Measurements from ENCODE around the gene ALDH16A1.
"Not testable (repeated sequence)": the region's sequence is repeated elsewhere in the genome, so short reads cannot be mapped to it uniquely, and the experiment has no call there.

ALDH16A1 gene

DNA sequence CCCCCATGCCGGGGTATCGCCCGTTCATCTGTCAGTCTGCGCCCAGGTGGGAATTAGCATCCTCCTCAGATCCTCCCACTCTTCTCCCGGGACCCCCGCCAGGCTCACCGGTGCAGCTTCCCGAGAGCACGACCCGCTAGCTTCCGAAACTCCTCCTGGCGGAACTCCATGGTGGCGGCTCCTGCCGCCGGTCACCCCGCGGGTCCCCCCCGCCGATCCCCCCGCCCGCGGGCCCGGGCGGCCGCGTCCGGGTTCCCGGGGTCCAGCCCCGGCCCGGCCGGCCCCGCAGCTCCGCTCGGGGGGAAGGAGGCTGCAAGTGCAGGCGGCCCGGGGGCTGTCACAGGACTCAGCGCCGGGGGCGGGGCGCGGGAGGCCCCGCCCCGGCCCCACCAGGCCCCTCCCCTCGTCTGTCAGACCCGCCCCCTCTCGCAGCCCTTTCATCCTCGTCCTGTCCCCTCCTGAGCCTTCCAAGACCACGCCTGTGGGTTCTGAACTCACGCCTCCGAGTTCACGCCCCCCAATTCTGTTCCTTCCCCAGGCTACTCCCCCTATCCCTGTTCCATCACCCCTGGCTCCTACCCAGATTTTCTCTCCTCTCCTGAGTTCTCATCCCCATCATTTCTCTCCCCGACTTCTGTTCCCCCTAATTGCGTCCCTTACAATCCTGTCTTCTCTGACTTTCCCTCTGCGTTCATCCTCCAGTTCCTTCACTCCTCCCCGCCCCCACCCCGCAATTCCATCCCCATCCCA is 11.6 kb upstream of the ALDH16A1 start, which contains the start of gene SLC17A7:
SLC17A7 (minus strand) TSS at position 318 of the 750 bp plus-strand sequence; CDS start at position 170, 148 bp downstream.
- no peak for DNase-seq (ENCODE audit: low spot score)

GRCh38 chr19:49441960-49442350 is 11.1 kb upstream of the ALDH16A1 start:
- DNase-seq (ENCODE audit: low spot score): no peak

GRCh38 chr19:49442354-49442753 is 10.7 kb upstream of the ALDH16A1 start:
- DNase-seq (ENCODE audit: low spot score): no peak

DNA sequence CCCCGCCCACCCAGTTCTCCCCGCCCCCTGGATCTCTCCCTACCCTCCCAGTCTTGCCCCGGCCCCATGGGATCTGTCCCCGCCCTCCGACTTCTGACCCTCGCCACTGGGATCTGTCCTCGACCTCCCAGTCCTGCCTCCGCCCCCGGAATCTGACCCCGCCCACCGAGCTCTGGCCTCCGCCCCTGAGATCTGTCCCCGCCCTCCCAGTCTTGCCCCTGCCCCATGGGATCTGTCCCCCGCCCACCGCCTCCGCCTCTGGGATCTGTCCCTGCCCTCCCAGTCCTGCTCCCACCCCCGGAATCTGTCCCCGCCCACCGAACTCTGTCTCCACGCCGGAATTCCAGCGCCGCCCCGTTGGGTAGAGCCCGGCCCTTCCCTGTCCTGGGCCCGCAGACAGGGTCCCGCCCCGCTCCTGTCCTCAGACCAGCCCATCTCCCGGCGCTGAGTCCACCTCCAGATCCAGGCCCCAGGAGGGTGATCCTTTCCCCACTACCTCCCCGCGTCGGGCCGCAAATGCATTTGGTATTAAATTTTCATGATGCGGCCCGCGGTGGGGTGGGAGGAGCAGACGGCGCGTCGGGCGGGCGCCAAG is 10.2 kb upstream of the ALDH16A1 start:
- DNase-seq (ENCODE audit: low spot score): no peak

DNA sequence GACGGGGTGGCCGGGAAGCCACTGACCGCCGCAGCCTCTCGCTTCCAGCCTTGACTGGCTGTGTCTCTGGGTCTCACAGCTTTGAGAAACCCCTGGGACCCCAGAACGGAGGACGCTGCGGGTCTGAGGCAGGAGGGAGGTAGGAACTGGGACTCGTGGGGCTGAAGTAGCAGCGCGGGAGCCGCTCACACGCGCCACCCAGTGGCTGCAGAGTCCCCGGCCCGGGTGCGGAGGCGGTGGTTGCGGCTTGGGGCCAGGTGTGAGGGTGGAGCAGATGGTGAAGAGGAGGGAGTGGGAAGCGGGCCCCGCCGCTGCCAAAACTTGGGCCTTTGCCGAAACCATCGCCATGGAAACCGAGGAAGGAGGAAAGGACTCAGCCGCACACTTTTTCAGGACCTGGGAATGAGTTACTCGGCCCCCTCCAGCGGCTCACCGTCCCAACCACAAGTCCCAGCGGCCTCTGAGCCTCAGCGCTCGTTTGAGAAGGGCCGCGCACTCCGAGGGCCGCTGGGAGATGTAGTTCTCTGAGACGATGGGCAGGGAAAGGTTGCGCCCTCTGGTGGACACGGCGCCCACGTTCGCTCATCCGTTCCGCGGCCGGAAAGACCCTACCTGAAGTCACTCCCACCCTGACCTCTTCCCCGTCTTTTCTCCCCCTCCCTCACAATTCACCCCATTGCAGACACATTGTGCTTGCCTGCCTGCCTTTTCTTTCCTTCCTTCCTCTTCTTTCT is 9.5 kb upstream of the ALDH16A1 start:
- DNase-seq (ENCODE audit: low spot score): peak; percentile 93

GRCh38 chr19:49444100-49444700 is 8.8 kb upstream of the ALDH16A1 start:
- not testable (repeated sequence) for DNase-seq (ENCODE audit: low spot score)

DNA sequence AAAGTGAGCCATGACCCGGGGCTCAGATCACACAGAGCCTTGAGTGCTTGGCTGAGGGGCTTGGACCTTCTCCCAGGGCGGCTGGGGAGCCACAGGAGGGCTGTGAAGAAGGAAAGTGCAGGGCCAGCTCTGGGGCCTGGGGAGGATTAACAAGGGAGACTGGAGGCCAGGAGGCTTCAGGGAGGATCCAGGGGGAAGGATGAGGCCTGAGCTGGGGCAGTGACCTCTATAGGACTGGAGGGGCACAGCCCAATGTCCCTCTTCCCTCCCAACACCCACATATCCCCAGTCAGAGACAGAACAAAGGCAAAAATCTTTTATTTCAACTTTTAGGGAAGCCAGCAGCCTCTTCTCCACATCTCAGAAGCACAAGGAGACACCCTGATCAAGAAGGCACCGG is 7.0 kb upstream of the ALDH16A1 start:
- no peak for DNase-seq (ENCODE audit: low spot score)

GRCh38 chr19:49447485-49448431 is 5.3 kb upstream of the ALDH16A1 start:
- no peak for DNase-seq (ENCODE audit: low spot score)

GRCh38 chr19:49448432-49448786 is 4.6 kb upstream of the ALDH16A1 start:
- no peak for DNase-seq (ENCODE audit: low spot score)

- no peak for DNase-seq (ENCODE audit: low spot score)
These were observed 2.6 kb upstream of the ALDH16A1 start for GRCh38 chr19:49450405-49450804.

DNA sequence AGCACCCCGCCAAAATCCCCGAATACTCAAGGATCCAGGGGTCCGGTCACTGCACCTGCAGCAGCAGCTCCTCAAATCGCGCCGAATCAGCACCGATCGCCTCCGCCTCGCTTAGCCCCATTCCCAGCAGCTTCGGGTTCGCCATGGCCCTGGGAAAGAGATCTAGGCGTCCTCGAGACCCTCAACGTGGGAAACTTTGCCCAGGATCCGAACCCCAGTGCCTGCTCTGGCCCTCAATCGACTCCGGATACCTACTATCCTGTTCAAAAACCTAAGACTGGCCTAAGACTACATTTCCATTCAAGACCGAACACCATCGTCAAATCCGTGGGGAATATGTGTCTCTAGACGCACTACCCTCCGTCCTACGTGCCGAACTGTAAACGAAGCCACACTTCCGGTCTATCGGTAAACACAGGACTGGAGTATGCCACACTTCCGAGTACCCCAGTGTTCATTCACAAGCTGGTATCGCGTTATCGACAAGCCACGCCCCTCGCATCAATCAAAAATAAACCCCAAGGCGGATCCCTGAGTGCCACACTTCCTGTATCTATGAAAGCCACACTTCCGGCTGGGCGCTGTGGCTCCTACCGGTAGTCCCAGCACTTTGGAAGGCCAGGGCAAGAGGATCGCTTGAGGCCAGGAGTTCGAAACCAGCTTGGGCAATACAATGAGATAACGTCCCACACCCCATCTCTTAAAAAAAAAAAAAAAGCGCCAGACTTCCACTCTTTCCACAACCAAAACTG is 1.4 kb upstream of the ALDH16A1 start, which contains the start of gene PIH1D1:
PIH1D1 (minus strand) TSS at position 385 of the 752 bp plus-strand sequence; CDS start at position 145, 240 bp downstream.
- peak; percentile 99 for DNase-seq (ENCODE audit: low spot score)

GRCh38 chr19:49453757-49454240 is 774 bp downstream of the ALDH16A1 start:
- no peak for DNase-seq (ENCODE audit: low spot score)

- DNase-seq (ENCODE audit: low spot score): no peak
These were observed 2.7 kb downstream of the ALDH16A1 start for GRCh38 chr19:49455773-49456172.

- DNase-seq (ENCODE audit: low spot score): no peak
These were observed 3.3 kb downstream of the ALDH16A1 start for GRCh38 chr19:49456326-49456725.

DNA sequence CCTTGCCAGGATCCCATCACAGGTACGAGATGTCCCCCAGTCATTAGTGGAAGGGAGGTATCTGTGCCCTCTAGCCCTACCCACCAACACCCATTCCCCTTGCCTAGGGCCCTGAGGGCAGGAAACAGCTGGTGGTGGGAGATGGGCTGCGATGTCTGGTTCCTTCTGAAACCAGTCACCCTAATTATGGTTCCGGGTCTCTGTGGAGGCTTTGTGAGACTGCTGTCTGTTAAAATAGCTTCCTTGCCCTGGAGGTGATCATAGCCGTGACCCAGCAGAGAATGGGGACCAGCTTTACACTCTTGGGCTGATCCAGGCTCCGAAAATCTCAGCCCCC is 5.5 kb downstream of the ALDH16A1 start:
- DNase-seq (ENCODE audit: low spot score): no peak

- no peak for DNase-seq (ENCODE audit: low spot score)
These were observed 6.4 kb downstream of the ALDH16A1 start for GRCh38 chr19:49459388-49459787.

DNA sequence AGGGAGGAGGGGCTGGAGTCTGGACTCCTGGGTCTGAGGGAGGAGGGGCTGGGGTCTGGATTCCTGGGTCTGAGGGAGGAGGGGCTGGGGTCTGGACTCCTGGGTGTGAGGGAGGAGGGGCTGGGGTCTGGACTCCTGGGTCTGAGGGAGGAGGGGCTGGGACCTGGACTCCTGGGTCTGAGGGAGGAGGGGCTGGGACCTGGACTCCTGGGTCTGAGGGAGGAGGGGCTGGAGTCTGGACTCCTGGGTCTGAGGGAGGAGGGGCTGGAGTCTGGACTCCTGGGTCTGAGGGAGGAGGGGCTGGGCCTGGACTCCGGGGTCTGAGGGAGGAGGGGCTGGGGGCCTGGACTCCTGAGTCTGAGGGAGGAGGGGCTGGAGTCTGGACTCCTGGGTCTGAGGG is 8.1 kb downstream of the ALDH16A1 start:
- DNase-seq (ENCODE audit: low spot score): not testable (repeated sequence)

GRCh38 chr19:49461656-49462055 is 8.6 kb downstream of the ALDH16A1 start:
- no peak for DNase-seq (ENCODE audit: low spot score)

GRCh38 chr19:49462492-49462891 is 9.5 kb downstream of the ALDH16A1 start:
- DNase-seq (ENCODE audit: low spot score): no peak

DNA sequence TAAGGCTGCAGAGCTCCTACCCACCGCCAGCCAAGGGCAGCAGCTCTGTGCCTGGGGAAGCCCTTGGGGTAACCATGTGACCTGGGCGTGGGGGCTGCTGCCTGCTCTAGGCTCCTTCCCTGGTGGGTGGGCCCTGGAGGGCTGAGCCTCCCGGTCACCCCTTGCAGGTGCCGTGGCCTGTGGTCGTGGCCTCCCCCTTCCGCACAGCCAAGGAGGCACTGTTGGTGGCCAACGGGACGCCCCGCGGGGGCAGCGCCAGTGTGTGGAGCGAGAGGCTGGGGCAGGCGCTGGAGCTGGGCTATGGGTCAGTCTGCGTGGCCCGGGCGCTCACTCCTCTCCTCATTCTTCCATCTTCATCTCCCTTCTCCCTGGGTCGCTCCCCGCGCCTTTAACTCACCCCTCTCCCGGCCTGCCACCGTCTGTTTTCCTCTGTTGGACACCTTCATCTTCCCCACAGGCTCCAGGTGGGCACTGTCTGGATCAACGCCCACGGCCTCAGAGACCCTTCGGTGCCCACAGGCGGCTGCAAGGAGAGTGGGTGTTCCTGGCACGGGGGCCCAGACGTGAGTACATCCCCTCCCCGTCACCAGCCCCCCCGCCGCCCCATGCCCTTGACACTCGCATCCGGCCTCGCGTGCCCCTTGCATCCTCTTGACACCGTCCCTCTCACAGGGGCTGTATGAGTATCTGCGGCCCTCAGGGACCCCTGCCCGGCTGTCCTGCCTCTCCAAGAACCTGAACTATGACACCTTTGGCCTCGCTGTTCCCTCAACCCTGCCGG is 11.1 kb downstream of the ALDH16A1 start:
- no peak for DNase-seq (ENCODE audit: low spot score)
